GM21423 (cell line): ENCODE results near the gene PDE7B.
"Not testable (repeated sequence)": the region's sequence is repeated elsewhere in the genome, so short reads cannot be mapped to it uniquely, and the experiment has no call there.

Experiments
- ATAC-seq: cut with Tn5 transposase; IDR thresholded peaks from one replicate; pipeline ENCODE4 v1.9.1; 2021; ENCODE audit warnings: mild to moderate bottlenecking, moderate library complexity; ENCODE audit not compliant: unreplicated experiment

Gene PDE7B

DNA sequence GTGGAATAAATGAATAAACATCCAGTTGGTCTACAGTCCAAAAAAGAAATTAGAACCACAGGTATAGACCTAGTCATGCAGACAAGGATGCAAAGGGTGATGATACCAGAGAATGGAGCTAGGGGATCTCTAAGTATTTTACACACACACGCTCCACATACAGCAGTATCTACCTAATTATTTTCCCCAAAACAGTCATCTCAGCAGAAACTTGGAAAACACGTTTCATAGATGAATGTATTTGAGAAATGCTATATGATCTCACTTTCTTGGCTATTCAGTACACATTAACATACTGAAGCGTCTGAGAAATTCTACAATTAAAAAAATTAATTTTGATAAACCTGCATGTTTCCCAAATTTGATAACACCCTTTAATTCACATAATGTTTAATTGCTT lies 243.3 kb downstream of the PDE7B start:
- ATAC-seq, result no peak

- no peak for ATAC-seq
Observed at GRCh38 chr6:136095986-136096385, 244.5 kb downstream of the PDE7B start.

DNA sequence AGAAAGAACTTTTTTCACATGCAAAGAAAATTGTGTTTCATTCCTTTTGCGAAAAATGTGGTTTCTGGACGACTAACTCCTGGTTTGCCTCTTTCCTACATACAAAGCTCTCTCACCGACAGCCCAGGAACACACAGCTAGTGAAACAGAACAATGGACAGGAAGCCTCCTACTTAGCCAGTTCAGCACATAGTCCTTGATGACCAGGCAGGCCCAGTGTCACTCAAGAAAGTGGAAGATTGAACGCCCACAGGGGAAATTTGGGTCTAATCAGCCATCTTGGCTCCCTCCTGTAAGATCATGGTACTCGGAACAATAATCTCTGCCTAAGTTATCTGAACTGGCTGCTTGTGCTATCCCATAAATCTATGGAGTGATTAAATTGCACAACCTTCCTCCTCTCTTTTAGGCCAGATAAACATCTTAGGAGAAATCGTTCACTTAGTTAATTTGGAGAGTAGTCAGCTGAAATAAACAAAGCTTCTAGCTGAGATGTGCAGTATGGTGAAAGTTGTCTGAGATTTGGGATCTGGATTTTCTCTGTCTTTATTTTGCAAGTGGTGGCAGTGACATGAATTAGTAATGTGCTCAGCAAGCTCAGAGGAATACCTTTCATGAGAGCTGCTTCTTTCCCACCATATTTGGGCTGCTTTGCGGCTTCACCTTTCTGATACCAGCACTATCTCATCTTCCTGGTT lies 251.6 kb downstream of the PDE7B start:
- ATAC-seq, result no peak

- no peak for ATAC-seq
Observed at GRCh38 chr6:136103763-136104311, 252.3 kb downstream of the PDE7B start.

GRCh38 chr6:136104556-136104955 lies 253.1 kb downstream of the PDE7B start:
- ATAC-seq, result no peak

GRCh38 chr6:136105797-136106196 lies 254.3 kb downstream of the PDE7B start:
- ATAC-seq, result not testable (repeated sequence)

DNA sequence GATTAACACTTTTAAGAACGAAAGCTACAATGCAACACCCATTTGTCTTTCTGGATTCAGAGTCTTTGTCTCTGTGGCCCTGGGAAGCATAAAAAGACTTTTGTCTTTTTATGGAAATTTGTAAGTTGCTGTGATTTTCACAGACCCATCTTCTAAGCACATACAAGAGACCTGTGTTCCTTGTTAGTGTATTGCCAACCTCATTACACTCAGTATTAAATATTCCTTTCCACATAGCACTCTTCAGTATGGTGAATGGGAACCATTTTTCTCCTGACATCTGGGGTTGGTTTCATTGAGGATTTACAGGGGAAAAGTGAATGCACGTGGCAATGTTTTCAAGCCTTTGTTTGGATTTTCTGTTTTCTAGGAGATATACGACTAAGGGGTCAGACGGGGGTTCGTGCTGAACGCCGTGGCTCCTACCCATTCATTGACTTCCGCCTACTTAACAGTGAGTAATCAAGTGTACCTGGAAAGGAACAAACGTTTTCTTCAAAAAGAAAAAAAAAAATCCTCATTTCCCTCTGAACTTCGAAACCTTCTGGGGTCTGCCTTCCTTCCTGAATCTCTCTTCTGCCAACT lies 257.0 kb downstream of the PDE7B start:
- ATAC-seq, result no peak

GRCh38 chr6:136111831-136112230 lies 260.3 kb downstream of the PDE7B start:
- no peak for ATAC-seq

DNA sequence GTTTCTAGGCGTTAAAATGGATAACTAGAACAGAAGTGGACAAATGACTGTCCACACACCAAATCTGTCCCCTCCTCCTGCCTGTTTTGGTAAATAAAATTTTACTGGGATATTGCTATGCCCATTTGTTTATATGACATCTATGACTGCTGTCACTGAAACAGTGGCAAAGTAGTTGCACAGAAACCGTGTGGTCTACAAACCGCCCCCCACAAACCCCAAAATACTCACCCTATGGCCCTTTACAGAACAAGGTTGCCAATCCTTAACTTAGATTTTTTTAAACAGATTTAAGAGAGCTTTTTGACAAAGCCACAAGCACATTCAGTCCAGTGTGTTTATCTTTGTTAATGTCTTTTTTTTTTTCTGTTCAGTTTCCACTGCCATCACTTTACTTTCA lies 260.8 kb downstream of the PDE7B start:
- ATAC-seq, result no peak

GRCh38 chr6:136113736-136114173 lies 262.3 kb downstream of the PDE7B start:
- no peak for ATAC-seq

- ATAC-seq, result no peak
Observed at GRCh38 chr6:136114661-136115060, 263.2 kb downstream of the PDE7B start.

DNA sequence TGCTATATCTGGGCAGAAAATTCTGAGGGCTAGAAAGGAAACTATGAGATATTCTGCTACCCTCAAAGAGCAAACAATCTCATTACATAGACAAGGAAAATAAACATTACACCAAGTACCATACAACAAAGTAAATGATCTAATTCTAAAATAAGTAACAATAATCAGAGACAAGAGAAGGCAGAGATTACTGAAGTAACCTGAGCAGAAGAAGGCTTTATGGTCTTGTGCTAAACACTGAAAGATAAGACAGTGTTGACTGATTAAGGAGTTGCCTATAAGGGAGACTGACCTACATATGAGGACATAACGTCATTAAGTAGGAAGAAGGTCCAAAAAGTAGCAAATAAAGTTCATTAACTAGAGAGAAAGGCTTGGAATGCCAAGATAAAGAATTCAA lies 264.4 kb downstream of the PDE7B start:
- no peak for ATAC-seq

DNA sequence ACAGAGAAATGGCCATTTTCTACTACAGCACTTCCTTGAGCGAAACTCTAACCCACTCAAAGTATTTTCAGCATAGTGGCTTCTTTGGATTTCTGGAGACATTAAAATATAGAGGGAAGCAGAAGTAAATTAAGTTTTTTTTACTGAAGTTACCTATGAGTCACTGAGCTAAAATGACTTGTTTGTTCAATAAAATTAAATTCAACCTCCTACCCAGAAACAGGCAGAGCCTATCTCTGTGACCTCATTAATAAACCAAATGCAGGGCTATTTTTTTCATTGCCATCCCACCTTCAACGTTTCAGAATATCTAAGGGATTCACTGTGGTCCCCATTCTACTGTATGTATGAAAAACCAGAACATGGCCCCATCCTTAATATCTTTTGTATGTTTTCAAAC lies 265.6 kb downstream of the PDE7B start:
- ATAC-seq, result no peak

DNA sequence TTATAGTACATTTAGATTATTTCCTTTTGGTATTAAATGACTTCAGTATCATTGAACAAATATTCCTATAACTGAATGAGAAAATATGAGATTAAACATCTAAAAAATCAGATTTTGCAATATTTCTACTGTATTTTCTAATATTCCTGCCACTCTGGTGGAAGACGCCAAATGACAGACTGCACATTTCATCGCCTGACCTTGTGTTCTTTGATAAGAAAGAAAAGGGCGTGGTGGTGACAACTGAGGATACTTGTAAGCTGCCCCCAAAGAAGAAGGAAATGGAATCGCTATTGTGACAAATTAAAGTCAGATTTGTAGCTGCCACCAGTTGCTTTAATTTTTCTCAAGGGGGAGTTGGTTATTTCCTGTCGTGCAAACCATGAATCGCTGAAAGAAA lies 267.3 kb downstream of the PDE7B start:
- ATAC-seq, result no peak

- no peak for ATAC-seq
Observed at GRCh38 chr6:136123468-136123867, 272.0 kb downstream of the PDE7B start.

- no peak for ATAC-seq
Observed at GRCh38 chr6:136125585-136125984, 274.1 kb downstream of the PDE7B start.

GRCh38 chr6:136127873-136128272 lies 276.4 kb downstream of the PDE7B start:
- ATAC-seq, result no peak

GRCh38 chr6:136129365-136129764 lies 277.9 kb downstream of the PDE7B start:
- no peak for ATAC-seq

GRCh38 chr6:136134268-136134667 lies 282.8 kb downstream of the PDE7B start:
- ATAC-seq, result no peak

GRCh38 chr6:136134751-136135150 lies 283.2 kb downstream of the PDE7B start:
- no peak for ATAC-seq

GRCh38 chr6:136136274-136136673 lies 284.8 kb downstream of the PDE7B start:
- ATAC-seq, result no peak

- no peak for ATAC-seq
Observed at GRCh38 chr6:136137008-136137692, 285.6 kb downstream of the PDE7B start.
